Esophagus muscularis mucosa (tissue), 3 donors: ENCODE data around the gene ICA1L.

Source experiments
- CTCF ChIP-seq, 3 experiments: fragments of 200-600 bp in 2 of 3; fragments of 450-650 bp in 1 of 3; sonication (generic) in 2 of 3; IDR thresholded peaks; one replicate each; pipeline ENCODE4 v1.5.1; 2017 to 2019; ENCODE audit warnings: antibody characterized with exemption in 3 of 3, mild to moderate bottlenecking in 2 of 3, moderate library complexity in 1 of 3
- POLR2A ChIP-seq: fragments of 450-650 bp; IDR thresholded peaks from one replicate; pipeline ENCODE4 v1.6.1; 2017; ENCODE audit warnings: antibody characterized with exemption, moderate library complexity, mild to moderate bottlenecking, low read depth

DNA sequence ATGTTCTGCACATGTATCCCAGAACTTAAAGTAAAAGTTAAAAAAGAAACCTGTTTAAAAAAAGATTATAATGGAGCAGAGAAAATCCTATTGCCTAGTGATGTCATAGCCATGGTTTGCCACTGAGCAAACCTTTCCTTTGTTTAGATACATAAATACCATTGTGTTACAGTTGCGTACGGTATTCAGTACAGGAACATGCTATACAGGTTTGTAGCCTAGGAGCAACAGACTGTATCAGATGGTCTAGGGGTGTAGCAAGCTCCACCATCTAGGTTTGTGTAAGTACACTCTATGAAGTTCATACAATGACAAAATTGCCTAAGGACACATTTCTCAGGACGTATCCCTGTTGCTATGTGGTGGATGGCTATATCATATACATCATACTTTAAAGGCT is 13.0 kb downstream of the ICA1L start:
- TF ChIP-seq POLR2A (no peak), CTCF (IDR thresholded peaks at IDR 0.05) (no peak)
